GM19467 (cell line): ENCODE measurements around the gene ACKR2.

ENCODE experiments used
- ATAC-seq: cut with Tn5 transposase; IDR thresholded peaks from one replicate; pipeline ENCODE4 v1.9.1; 2021; ENCODE audit warnings: mild to moderate bottlenecking, moderate library complexity; ENCODE audit not compliant: unreplicated experiment

ACKR2 gene

GRCh38 chr3:42829083-42829627 lies 19.9 kb downstream of the ACKR2 start:
- ATAC-seq, result no peak

GRCh38 chr3:42829628-42830436 lies 20.6 kb downstream of the ACKR2 start:
- ATAC-seq, result no peak

DNA sequence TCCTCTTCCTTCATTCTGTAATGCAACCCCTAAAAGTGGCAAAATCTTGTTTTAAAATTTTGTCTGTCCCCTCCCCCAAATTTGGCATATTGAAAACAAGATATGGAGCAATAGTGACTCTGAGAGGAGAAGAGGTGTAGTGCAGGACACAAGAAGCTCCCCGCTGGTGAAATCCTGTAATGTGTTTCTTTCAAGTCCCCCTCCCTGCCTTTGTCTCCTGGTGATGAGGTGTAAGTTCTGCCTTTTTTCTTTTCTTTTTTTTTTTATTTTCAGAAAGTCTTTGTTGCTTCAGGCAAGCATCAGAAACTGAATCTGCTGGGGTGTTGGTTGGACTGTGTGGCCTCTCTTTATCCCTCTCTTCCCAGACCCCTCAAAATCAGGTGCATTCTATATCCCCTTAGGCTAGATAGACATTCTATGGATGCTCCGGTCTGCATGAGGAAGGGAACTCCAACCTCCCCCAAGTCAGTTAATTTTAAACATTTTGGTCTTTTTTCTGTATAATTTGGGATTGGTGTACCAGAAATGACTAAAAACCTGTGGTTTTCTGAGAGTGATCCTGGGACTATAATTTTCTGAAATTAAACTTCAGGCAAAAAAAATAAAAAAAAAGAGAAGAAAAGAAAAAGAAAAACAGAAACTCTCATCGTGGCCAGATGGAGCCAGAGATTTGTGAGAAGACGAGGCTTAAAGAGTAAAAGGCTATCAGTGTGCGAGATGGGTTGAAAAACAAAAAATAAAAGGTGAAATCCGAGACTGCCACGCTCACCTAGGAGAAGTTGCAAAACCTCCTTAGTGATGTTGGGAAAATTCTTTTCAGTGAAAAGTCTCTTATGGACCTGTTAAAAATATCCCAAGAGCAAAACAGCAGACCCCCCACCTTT lies 21.4 kb downstream of the ACKR2 start:
- ATAC-seq, result no peak

DNA sequence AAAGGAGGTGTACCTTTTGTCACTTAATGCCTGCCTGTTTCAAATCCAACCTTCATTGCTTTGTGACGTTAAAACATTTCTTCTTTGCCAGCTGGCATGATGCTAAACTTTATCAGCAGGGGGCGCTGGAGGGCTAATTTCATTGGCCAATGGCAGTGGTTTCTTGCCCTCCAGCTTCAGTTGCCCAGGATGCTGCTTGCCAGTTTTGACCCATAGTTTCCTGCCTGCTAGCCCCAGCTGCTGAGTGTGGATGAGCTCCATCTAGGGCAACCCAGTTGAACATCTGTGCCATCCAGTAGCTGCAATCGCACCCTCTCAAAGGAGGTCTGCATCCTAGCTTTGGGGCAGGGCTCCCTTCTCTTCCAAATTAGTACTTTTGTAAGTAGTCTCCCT lies 22.1 kb downstream of the ACKR2 start:
- ATAC-seq, result peak; percentile 59

GRCh38 chr3:42836150-42837123 lies 27.2 kb downstream of the ACKR2 start:
- no peak for ATAC-seq

DNA sequence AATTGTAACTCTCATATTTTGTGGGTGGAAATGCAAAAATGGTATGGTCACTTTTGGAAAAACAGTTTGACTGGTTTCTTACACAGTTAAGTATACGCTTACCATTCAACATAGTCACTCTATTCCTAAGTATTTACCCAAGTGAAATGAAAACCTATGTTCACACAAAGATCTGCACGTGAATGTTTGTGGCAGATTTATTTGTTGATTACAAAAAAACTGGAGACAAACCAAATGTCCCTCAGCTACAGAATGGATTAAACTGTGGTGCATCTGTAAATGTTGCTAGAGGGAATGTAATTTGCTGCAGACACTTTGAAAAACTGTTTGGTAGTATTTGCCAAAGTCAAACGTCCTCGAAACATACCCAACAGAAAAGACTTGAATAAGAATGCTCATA lies 29.3 kb downstream of the ACKR2 start:
- ATAC-seq, result no peak

- peak; percentile 91 for ATAC-seq
These were observed 30.4 kb downstream of the ACKR2 start for GRCh38 chr3:42839616-42840015.

DNA sequence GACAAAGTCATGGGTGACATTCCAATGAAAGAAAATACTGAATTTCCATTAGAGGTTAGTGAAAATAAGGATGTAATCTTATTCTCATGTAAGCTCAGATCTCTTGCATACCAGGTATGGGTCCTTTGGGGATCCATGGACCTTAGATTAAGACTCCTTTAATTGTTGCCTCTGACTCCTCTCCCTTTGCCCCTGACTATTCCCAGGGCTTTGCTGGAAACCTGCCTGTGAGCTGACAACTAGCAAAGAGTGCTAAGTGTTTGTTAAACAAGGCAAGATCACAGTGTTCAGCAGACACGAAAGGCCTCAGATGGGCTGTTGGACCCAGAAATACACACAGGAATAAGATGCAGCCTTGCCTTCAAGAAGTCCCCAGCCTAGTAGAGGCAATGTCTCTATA lies 32.1 kb downstream of the ACKR2 start:
- no peak for ATAC-seq

- ATAC-seq, result no peak
These were observed 34.6 kb downstream of the ACKR2 start for GRCh38 chr3:42843713-42844411.

- no peak for ATAC-seq
These were observed 35.1 kb downstream of the ACKR2 start for GRCh38 chr3:42844412-42844713.

DNA sequence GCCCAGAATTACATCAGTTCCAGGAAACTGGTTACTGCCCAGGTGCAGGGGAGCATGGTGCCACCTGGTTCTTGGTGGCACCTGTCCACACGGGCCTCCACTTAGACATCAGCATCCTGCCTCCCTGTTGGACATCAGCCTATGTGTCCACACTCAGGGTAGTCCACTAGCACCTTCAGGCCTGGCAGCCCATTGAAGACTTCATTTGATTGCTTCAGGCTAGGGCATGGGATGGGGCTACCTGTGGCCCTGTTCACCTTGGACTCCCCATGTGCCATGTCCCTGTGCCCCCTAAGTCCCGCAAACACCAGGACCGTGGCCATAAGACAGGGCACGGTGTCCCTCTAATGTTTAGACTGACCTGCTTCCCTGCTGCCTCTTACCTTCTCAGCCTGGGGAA lies 35.6 kb downstream of the ACKR2 start:
- ATAC-seq, result no peak

GRCh38 chr3:42846685-42847522 lies 37.7 kb downstream of the ACKR2 start:
- peak; percentile 80 for ATAC-seq

DNA sequence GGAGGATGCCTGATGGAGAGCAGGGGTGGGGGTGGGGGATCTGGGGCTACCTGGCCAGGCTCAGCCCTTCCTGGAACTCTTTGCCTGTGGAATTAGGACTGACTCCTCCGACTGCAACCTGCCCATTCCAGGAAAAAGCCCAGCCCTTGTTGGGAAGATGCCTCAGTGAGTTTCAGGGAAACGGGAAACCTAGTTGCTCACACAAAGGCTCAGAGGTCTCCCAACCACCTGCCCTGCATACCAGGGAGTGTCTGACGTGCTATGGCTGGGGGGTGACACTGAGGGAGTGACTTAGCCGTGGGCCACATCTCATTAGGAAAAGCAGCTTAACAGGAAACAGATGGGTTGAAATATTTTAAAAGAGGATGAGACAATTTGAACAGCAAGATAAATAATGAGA lies 38.5 kb downstream of the ACKR2 start:
- no peak for ATAC-seq

GRCh38 chr3:42849017-42849416 lies 39.8 kb downstream of the ACKR2 start:
- no peak for ATAC-seq

- ATAC-seq, result no peak
These were observed 41.0 kb downstream of the ACKR2 start for GRCh38 chr3:42850263-42850662.

- no peak for ATAC-seq
These were observed 42.1 kb downstream of the ACKR2 start for GRCh38 chr3:42851228-42851834.

GRCh38 chr3:42852441-42852840 lies 43.2 kb downstream of the ACKR2 start:
- no peak for ATAC-seq

DNA sequence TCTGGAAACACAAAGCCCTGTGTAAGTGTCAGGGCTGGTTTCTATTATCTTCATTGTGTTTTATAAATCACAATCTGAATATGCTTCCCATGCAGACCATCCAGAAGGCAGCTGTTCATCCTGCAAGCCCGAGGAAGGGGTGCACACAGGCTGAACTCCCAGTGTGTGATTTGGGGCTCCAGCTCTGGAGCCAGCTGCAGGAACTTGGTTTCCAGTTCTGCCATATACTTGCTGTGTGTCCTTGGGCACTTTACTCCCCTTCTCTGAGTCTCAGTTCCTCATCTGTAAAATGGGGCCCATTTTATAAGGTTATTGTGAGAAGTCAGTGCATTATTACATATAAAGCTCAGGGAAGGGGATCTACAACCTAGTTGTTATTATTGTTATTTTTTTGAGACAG lies 43.8 kb downstream of the ACKR2 start:
- ATAC-seq, result no peak

- ATAC-seq, result no peak
These were observed 44.6 kb downstream of the ACKR2 start for GRCh38 chr3:42853739-42854302.
